Nephron progenitor cell (in vitro differentiated cells): ENCODE results near the gene PLXND1.
A peak's percentile ranks its signal among the peaks of the same experiment; 100 is the strongest.

Experiments used
- DNase-seq: peaks from one replicate; pipeline ENCODE4 v3.0.0; 2021
- H3K27ac Mint-ChIP-seq: 2 replicates; pipeline ENCODE4 v1.8.0; 2021; ENCODE audit warnings: mild to moderate bottlenecking, moderate library complexity, mixed read lengths
- H3K27me3 Mint-ChIP-seq: 2 replicates; pipeline ENCODE4 v1.8.0; 2021; ENCODE audit warnings: mild to moderate bottlenecking, low read depth, mixed read lengths; ENCODE audit not compliant: poor library complexity
- H3K36me3 Mint-ChIP-seq: 2 replicates; pipeline ENCODE4 v1.8.0; 2021; ENCODE audit warnings: low read depth, mixed read lengths
- H3K4me1 Mint-ChIP-seq: 2 replicates; pipeline ENCODE4 v1.8.0; 2021; ENCODE audit warnings: mixed read lengths
- H3K4me3 Mint-ChIP-seq: 2 replicates; pipeline ENCODE4 v1.8.0; 2021; ENCODE audit warnings: mild to moderate bottlenecking, moderate library complexity, mixed read lengths
- H3K9me3 Mint-ChIP-seq: 2 replicates; pipeline ENCODE4 v1.8.0; 2021; ENCODE audit warnings: mild to moderate bottlenecking, moderate library complexity, mixed read lengths
- CTCF ChIP-seq: fragments of 200-600 bp; sonication (generic); IDR thresholded peaks from 2 replicates; pipeline ENCODE4 v1.5.0; 2021; ENCODE audit warnings: antibody characterized with exemption

The PLXND1 gene

GRCh38 chr3:129632056-129632455 lies 25.6 kb upstream of the PLXND1 start:
- no peak for DNase-seq
- H3K27ac Mint-ChIP-seq: no peak overlapping the region
- peaks cover 5% of the 10 kb centered on the region for H3K27me3 Mint-ChIP-seq
- no peak for TF ChIP-seq CTCF
- peaks cover 12% of the 10 kb centered on the region for H3K36me3 Mint-ChIP-seq
- peaks cover 27% of the 10 kb centered on the region for H3K4me1 Mint-ChIP-seq
- no peak overlapping the region for H3K4me3 Mint-ChIP-seq
- H3K9me3 Mint-ChIP-seq: peaks cover 21% of the 10 kb centered on the region

- no peaks in the 10 kb centered on the region for H3K36me3 Mint-ChIP-seq
- no peak overlapping the region for H3K27ac Mint-ChIP-seq
- no peaks in the 10 kb centered on the region for H3K9me3 Mint-ChIP-seq
- peaks cover 7% of the 10 kb centered on the region for H3K27me3 Mint-ChIP-seq
- no peak for DNase-seq
- TF ChIP-seq CTCF: no peak
- H3K4me1 Mint-ChIP-seq: peaks cover 53% of the 10 kb centered on the region
- no peak overlapping the region for H3K4me3 Mint-ChIP-seq
Measured at GRCh38 chr3:129629011-129629410, 22.5 kb upstream of the PLXND1 start.

DNA sequence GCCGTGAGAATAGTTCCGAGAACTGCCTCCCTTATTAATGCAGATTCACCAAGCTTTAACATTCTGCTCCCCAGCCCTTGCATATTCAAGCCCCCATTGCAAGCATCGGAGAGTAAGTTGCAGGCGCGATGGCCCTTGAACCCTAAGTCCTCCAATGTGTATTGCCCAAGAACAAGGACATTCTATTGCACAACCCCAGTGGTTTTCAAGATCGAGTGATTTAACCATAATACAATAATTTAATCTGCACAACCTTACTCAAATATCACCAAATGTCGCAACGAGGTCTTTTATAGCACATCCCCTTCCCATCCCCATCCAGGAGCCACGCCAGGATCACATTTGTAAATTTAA lies 21.7 kb upstream of the PLXND1 start:
- peaks cover 10% of the 10 kb centered on the region for H3K27me3 Mint-ChIP-seq
- H3K36me3 Mint-ChIP-seq: no peaks in the 10 kb centered on the region
- no peak for DNase-seq
- no peak overlapping the region for H3K27ac Mint-ChIP-seq
- no peak for TF ChIP-seq CTCF
- H3K4me1 Mint-ChIP-seq: peaks cover 55% of the 10 kb centered on the region
- peak overlapping the region; percentile 83 for H3K4me3 Mint-ChIP-seq
- H3K9me3 Mint-ChIP-seq: no peaks in the 10 kb centered on the region

DNA sequence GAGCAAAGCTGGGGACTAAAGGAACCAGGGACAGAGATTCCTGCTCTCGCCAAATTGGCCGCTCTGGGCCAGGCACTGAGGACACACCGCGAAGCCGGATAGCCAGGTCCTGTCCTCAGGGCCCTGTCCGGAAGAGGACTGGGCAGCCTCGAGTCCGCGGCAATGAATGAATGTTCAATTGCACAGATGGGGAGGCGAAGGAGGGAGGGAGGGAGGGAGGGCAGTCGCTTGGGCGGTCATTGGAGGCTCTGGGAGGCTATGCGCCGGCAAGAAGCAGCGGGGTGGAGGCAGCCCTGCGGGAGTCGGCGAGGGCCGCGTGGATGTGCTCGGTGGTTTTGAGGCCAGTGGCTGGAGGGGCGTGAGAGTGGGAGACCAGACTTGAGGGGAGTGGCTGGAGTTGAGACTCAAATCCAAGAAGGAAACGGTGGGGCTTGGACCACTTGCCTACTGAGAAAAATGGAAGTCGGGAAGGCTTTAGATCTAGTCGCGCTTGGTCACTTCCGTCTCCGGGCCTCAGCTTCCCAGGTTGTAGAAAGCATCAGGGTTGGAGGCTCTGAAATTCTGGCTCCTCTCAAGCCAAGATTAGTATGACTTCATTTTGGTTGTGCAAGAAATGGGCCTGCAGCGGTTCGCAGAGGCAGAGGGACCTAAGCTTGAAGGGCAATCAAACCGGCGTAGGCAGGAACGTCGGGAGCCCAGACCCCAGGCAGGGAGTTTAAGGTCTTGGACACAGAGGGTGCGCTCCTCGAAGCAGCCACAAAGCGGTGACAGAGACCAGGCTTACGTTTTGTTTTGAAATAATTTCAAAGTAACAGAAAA lies 21.1 kb upstream of the PLXND1 start:
- TF ChIP-seq CTCF: peak; percentile 60
- Mint-ChIP-seq H3K27ac (peak overlapping the region; percentile 78), H3K27me3 (peaks cover 10% of the 10 kb centered on the region), H3K9me3 (no peaks in the 10 kb centered on the region), H3K4me1 (peaks cover 57% of the 10 kb centered on the region), H3K36me3 (no peaks in the 10 kb centered on the region), H3K4me3 (peak overlapping the region; percentile 83)
- peak; percentile 62 for DNase-seq

DNA sequence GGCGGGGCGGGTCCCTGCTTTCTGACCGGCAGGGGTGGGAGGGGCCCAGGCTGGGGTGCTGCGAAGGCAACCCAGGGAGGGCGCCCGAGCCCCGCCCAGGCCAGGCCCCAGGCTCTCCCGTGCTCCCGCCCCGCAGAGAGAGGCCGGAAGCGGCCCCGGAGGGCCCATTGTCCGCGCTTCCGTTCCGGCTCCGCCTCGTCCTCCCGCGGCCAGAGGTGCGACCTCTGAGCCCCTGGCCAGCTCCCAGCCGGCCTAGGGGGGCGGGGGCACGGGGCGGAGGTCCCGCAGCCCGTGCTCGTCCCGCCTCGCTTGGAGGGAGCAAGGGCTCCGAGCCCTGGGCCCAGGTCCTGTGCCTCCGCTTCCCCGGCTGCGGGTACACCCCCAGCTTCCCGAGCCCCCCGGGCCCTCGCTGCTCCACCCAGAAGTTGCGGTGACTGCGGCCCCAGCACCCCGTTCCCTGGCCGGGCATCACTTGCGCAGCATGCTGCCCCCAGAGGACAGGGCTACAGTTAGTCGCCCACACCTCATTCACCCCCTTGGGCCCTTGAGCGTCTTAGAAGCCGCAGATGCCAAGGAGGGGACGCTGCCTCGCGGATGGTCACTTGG lies 20.4 kb upstream of the PLXND1 start:
- Mint-ChIP-seq H3K4me3 (peak overlapping the region; percentile 83), H3K9me3 (no peaks in the 10 kb centered on the region), H3K4me1 (peaks cover 62% of the 10 kb centered on the region), H3K36me3 (no peaks in the 10 kb centered on the region), H3K27me3 (peaks cover 10% of the 10 kb centered on the region), H3K27ac (peak overlapping the region; percentile 68)
- no peak for TF ChIP-seq CTCF
- peak; percentile 83 for DNase-seq
